ENCODE data around the gene CYP1A2.
"Not testable (repeated sequence)": the region's sequence is repeated elsewhere in the genome, so short reads cannot be mapped to it uniquely, and the experiment has no call there.

Gene CYP1A2

DNA sequence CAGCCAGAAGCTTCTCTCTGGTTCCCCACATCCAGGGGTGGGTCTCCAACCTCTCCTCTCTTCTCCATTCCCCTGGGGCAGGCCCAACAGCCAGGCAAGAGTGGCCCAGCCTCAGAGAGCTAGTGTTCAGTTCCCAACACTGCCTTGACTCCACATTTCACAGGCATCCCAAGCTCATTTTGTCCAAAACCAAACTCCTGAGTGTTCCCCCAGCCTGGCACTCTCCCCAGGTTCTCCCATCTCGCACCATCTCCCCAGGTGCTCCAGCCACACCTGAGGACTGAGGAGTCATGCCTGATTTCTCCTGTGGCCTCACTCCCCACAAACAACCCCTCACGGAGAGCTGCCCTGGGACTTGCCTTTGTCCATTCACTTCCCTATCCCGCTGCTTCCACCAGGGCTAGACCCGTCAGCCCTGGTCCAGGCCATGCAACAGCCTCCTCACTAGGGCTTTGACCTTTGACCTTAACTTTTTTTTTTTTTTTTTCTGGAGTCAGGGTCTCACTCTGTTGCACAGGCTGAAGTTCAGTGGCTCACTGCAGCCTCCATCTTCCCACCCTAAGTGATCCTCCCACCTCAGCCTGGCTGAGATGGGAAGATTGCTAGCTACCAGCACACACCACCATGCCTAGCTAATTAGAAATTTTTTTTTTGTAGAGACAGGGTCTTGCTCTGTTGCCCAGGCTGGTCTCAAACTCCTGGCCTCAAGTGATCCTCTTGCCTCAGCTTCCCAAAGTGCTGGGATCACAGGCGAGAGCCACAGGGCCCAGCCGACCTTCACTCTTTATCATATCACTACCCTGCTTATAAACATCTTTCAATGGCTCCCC lies 29.3 kb downstream of the CYP1A2 start:
- DNase-seq, result no peak

DNA sequence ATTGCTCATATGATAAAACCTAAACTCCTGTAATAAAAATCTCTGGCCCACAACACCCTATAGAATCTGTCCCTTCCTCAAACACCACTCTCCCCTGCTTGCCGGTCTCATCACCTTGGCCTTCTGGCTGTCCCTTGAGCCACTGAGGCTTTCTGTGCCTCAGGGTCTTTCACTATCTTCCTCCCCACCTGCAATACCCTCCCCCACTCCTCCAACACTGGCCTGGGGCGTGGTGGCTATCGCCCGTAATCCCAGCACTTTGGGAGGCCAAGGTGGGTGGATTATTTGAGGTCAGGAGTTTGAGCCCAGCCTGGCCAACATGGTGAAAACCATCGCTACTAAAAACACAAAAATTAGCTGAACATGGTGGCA lies 29.9 kb downstream of the CYP1A2 start:
- DNase-seq, result no peak

DNA sequence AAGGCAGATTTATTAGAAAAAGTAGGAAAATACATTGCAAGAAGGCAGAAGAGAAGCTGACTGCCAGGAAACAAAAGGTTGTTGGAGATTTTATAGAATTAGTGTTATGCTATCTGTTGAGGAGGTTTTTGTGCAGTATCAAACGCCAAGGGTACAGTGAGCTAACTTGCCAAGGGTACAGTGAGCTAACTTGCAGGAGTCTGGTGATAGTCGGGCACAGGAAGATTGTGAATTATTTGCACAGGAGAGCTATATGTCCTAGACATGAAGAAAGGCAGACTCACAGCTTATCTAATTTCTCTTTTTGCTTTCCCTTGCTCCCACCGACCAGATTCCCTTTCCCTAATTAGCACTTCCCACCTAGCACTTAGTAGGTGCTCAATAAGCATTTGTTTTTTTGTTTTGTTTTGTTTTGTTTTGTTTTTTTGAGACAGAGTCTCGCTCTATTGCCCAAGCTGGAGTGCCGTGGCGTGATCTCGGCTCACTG lies 30.6 kb downstream of the CYP1A2 start:
- no peak for DNase-seq

DNA sequence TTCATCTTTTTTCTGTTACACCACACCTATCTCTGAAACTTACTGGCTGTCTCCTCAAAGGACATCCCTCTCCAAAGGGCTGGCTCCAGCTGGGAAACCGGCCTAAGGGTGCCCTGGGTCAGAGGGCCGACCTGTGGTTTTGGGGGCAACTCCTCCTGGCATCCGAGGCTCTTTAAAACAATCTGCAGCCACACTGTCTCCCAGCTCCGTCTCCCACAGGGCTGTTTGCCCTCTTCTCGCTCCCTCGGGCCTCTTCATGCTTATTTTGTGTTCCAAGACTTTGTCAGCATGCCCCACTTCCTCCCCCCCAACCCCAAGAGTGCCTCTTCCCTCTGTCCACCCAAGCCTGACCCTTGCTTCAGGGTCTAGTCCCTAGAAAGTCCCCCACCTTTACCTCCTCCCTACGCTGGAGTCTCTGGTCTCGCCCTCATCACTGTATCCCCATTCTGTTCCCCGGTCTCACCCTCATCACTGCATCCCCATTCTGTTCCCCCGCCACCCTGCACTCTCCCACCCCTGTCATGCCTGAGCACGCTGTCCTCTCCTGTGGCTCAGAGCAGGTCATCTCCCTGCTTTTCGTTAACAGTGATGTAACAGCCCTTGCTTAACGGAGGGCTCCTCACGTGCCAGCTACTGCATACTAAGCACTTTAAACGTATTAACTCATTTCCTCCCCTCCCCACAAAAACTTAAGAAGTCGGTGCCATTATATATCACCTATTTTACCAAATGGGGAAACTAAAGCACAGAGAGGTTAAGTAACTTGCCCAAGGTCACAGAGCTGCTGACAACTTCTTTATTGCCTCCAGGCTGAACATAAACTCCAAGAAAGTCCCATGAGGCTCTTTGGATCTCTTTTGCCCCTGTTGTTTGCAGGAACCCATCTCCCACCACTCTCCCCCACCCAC lies 32.1 kb downstream of the CYP1A2 start:
- no peak for DNase-seq

DNA sequence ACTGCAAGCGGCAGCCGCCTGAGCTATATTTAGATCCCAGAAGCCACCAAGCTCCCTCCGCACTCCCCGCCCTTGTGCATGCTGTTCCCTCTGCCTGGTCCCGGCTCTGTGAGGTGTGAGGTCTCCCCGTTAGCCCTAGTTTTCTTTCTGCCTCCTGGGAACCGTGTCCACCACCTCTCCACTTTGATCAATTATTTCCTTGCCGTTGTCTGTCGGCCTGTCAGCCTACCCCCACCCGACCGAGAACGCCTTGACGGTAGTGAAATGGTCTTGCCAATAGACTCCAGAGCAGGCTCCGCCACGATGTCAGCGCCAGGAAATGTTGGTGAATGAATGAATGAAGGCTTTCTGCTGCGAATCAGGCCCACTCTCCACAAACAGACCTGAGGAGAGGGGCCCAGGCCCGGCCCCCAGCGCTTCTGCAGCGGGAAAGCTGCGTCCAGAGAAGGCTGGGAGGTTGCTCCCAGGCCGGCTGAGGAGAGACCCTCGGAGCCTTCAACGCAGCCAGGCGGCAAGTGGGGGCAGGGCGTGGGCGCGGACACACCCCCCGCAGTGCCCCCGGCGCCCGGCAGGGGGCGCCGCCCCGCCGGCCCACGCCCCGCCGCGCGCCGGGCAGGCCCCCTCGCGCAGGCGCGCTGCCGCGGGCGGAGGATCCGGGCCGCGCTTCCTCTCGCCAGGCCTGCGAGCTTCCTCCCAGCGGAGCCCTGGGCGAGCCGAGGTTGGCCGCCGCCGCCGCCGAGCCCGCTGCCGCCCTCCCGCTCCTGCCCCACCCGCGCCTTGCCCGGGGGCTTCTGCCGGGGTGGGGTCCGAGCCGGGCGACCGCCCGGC lies 33.0 kb downstream of the CYP1A2 start, which contains the start of gene CSK:
Gene CSK, plus strand, starts transcription at position 650 of the 828 bp plus-strand sequence. CDS start 16,218 bp downstream, outside the sequence.
- DNase-seq, result peak; percentile 68

DNA sequence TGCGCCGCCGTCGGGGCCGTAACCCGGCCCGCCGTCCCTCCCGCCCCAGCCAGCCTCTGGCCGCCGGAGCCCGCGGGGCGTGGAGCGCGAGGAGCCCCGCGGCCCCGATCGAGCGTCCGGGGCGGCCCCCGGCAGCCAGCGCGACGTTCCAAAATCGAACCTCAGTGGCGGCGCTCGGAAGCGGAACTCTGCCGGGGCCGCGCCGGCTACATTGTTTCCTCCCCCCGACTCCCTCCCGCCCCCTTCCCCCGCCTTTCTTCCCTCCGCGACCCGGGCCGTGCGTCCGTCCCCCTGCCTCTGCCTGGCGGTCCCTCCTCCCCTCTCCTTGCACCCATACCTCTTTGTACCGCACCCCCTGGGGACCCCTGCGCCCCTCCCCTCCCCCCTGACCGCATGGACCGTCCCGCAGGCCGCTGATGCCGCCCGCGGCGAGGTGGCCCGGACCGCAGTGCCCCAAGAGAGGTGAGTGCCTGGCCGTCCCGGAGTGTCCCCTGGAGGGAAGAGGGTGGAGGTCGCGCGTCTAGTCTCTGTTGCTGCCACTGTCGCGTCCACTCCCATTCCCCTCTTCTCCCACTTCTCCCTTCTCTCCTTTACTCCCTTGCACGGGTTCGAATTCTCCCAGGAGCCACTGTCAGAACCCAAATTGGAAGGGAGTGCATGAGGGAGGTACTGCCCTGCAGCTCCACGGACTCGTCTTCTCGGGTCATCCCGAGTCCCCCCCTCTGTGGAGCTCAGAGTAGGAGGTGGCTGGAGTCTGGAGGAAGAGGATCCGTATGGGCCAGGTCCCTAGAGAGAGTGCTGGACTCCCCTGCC lies 33.8 kb downstream of the CYP1A2 start:
- DNase-seq, result peak; percentile 58

DNA sequence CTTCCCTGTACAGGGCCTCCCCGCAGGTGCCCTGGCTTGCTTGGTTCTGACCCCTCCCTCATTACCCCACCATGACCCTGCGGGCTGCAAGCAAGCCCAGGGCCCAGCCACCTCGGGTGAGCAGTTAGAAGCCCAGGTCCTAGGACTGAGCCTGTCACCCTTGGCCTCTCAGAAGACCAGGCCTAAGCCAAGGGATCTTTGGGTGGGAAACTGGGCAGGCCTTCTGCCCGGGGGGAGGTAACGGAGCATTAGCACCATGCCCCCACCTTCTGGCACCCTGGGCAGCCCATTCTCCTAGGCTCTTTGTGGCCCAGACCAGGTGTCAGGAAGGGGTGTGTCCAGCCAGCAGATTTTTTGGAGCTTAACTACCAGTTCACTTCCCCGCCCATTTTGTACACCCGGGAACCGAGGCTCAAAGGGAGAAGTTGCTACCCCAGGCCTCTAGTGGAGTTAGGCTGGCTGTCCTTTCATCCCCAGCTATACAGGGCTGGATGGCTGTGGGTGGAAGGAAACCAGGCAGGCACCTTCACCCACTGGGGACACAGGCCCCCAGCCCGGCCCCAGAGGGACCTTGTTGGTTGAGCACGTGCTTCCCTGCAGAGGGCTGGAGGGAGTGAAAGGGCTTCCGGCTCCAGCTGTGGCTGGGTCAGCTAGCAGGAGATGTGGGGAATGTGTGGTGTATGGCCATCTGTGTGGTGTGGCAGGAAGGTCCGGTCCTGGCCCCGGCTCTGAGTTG lies 34.6 kb downstream of the CYP1A2 start:
- DNase-seq, result no peak

DNA sequence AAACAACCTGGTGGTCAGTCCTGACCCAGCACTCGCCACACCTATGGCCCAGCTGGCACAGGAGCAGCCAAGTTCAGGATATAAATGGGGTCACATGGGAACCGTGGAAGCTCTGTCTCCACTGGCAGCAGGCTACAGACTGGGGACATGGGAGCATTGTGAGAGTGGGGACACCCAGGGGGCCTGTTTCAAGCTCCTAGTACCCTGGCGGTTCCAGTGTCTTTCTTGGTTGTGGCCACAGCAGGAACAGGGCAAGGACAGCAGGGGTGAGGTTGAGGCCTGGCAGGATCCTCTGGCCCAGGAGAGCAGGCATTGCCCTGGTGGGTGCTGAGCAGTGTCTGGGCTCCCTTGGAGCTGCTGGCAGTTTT lies 35.1 kb downstream of the CYP1A2 start:
- DNase-seq, result no peak

DNA sequence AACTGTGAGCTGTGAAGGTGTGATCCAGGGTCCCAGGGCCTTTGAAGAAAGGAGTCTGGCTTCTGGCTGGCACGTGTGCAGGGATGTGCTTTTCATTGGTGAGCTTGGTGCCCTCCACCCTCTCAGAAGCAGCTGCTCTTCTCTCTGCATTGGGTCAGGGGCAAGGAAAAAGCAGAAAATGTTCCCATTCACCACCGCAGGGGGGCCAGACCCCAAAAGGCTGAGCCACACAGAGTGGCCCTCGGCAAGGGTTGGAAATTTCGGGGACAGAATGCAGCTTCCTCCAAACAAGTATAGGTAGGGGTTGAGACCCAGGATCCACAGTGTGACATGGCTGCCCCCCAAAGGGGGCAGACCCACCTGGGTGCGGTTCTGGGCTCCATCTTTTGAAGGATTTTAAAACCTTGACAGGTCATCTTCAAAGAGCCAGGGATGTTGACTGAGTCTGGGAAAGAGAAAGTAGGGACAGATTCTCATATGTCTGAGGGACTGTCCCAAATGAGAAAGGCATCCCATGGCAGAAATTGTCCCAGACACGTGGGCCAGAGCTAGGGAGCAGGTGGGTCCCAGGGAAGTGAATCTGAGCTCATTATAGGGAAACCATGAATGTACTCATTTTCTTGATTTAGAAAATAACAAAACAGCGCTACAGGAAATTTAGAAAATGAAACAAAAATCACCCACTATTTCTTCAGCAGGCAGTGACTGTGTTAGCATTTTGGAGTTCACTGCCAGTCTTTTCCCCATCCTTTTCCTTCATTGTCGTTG lies 36.0 kb downstream of the CYP1A2 start:
- DNase-seq, result no peak

DNA sequence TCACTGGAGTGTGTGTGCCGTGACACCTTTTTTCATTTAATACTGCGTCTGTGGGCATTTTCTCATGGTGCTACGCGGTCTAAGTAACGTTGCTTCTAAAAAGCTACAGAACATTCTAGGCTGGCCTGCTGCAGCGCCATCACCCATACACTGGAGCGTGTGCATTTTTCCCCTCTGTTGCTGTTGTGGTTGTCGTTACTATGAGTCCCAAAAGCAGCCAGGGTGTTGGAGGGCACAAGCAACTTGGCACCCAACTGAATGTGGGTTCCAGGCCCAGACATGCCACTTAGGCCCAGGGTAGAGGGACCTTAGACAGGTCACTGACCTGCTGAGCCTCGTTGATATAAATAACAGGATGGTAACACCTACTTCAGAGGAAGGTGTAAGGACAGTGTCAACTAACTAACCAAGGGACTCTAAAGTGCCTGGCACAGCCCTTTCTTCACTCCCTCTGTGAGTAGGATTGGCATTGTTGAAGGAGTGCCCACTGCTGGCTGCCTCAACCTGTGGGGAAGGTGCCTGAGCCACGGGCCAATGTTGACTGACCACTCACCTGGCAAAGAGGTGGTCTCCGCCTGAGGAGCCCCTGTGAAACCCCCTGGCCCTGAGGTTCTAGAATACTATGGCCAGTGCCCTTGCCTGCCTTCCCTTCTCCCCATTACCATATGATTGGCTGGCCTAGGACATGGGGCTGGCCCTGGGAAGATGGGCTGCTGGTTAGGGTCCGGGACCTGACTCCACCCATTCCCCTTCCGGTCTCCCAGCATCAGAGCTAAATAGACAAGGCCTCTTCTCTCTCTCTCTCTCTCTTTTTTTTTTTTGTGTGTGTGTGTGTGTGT lies 36.8 kb downstream of the CYP1A2 start:
- DNase-seq, result no peak

DNA sequence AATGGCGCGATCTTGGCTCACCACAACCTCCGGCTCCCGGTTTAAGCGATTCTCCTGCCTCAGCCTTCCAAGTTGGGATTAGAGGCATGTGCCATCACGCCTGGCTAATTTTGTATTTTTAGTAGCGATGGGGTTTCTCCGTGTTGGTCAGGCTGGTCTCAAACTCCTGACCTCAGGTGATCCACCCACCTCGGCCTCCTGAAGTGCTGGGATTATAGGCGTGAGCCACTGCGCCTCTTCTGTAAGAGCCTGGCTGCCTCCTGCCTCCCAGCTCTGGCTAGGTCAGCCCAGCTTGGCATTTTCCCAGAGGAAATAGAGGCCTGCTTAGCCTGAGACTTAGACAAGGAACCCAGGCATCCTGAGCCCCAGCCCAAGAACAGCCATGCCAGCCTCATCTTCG lies 37.4 kb downstream of the CYP1A2 start:
- DNase-seq, result not testable (repeated sequence)

DNA sequence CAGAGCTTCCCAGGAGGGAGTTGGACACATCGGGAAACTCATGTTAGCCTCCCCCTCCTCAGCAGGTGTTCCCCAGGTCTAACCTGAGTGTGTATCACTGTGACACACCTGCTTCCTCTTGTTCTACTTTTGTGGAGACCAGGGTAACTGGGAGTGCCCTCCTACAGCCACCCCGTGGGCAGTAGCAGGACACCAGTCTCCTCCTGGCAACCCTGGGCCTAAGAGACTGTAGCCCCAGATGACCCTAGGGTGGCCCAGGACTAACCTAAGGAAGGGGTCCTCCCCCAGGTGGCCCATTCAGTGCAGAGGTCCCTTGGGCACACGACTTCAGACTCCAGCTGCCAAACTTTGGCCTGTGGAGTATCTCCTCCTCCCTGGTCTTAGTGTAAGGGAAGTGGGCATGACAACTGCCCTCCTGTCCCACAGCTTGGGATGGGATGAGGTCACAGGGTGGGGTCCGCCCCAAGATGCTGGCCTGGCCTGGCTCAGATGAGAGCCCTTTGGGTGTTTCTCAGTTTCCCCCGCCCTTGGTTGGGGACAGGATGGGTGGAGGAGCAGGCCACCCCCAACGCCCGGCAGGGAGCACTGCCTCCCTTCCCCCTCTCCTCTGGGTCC lies 38.0 kb downstream of the CYP1A2 start:
- DNase-seq, result no peak

DNA sequence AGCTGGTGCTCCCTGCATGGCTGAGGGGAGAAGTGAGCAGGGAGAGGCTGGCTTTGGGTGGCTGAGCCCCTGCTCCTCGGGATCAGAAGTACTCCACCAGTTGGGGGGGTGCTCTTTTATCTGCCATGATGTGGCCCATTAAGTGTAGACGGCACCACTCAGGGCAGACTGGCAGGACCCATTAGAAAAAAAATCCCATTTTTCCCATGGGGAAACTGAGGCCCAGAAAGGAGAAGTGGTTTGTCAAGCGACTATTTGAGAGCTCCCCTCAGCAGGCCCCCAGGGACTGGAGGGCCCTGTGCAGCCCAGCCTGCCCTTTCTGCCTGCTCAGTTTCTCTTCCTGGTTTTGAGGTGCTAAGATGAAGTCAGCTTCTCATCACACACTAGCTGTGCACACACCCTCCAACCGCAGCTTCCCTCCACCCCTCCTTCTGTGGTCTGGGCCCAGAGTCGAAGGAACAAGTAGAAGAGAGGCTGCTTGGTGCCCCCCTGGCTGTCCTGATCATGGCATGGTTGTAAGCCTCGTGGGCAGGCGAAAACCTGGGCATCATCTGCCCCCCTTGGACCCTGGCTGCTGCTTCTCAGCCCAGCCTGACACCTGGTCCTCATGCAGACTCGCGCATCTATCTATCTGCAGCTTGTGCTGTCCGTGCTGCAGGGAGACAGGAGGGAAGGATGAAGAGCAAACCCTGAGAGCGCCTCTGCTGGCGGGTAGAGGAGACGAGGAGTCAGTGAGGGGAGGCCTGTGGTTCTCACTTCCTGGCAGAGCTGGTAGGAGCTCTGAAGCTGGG lies 38.8 kb downstream of the CYP1A2 start:
- DNase-seq, result peak; percentile 88

DNA sequence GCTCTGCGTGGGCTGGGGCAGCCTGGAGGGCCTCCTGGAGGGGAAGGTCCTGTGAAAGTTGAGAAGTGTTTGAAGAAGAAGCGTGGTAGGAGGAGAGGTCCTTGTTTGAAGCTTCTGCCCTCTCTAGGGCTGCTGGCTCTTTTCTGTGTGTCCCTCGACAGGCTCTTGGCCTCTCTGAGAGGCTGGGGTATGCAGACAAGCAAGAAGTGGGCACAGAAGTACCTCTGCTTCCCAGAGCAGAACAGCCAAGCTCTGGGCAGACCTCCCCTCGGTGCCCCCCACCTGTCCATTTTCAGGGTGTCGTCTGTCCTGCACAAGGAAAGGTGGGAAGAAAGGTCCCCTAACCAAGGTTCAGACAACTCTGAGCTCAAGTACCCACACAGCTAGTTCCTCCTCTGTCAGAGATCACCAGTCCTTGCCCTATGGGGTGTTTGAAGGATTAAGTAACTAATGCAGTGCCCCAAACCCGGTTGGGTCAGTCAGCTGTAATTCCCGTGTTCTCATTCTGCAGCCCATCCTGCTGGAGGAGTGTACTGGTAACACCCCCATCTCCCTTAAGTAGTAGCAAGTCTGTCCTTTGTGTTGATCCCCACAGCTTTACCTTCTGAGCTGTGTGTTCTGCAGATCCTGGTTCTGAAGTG lies 39.5 kb downstream of the CYP1A2 start:
- DNase-seq, result no peak

DNA sequence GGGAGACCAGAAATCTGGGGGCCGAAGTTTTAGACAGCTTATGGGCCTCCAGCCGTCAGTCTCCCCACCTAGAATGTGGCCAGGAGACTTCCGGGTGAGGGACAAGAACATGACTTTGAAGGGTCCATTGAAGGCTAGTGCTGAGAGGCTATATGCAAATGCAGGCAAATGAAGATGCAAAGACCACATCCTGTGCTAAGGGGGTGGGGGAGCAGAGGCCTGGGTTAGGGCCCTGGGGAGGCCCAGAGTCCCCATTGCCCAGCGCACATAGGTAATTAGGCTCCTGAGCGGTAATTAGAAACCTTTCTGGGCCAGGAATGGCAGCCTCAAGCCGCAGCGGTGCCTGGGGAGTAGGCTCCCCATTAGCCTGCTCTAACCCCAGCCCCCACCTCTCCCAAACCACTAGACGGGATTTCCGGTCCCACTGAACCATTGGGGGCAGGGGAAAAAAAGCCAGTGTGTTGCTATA lies 40.1 kb downstream of the CYP1A2 start:
- peak; percentile 50 for DNase-seq

DNA sequence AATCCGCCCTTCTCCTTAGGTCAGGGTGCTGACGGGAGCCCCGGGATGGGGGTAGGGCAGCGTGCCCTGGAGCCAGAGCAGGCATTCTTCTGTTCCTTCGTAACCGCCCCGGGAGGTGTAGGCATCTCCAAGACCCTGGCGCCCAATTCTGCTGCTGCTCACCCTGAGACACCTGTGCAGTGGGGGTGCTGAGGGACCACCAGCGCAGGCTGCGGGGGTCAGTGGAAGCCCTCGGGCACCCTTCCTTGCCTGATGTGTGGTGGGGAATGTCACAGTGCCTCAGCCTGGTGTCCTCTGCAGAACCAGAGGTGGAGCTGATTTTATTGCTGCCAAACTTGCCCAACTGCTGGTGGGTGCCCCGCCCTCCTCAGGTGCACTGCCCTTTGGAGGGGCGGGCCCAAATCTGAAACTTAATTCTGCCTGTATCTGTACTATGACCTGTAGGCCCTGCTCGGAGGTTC lies 40.6 kb downstream of the CYP1A2 start:
- no peak for DNase-seq

DNA sequence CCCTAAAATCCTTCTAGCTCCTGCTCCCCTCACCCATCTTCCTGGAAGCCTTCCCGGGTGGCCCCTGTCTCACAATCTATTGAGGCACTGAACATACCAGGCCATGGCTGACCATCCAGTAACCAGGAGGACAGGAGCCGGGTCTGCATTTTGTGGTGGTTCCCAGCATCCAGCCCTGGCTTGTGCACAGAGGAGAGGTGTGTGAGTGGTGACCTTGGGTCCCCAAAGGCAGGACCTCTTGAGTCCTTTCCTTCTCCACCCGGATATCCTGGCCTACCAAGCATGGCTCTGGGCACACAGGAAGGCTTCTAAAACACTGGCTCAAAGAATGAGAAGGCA lies 41.1 kb downstream of the CYP1A2 start:
- no peak for DNase-seq

All from effector CD4-positive, alpha-beta T cell (primary cell).